Thoracic aorta (tissue), 2 donors: Measurements from ENCODE around the gene ZCCHC9. TPM values are rescaled to one million over a fixed set of nuclear protein-coding genes. Genes with fewer than 3 reads are reported as not detected.
A peak's percentile ranks its signal among the peaks of the same experiment; 100 is the strongest.

Experiments used
- ATAC-seq: fragments of 150-250 bp; one replicate; pipeline ENCODE4 v1.8.0; 2017; ENCODE audit warnings: low read depth; ENCODE audit not compliant: insufficient number of reproducible peaks, low FRiP score
- DNase-seq: peaks from one replicate; pipeline ENCODE4 v3.0.0-alpha.2; 2020; ENCODE audit warnings: low spot score
- H3K27ac ChIP-seq, 2 donors: fragments of 200-600 bp; sonication (generic); 1 replicate in 1 of 2; 2 replicates in 1 of 2; pipeline ENCODE4 v1.5.1; 2016; ENCODE audit warnings: mild to moderate bottlenecking in 2 of 2, moderate library complexity in 2 of 2
- H3K27me3 ChIP-seq: fragments of 200-600 bp; sonication (generic); replicated peaks from 2 replicates; pipeline ENCODE4 v1.6.0; 2016; ENCODE audit warnings: mild to moderate bottlenecking; ENCODE audit not compliant: insufficient read depth
- H3K36me3 ChIP-seq: fragments of 200-600 bp; sonication (generic); one replicate; pipeline ENCODE4 v1.5.1; 2016
- H3K4me1 ChIP-seq, 2 donors: fragments of 200-600 bp; sonication (generic); 1 replicate in 1 of 2; 2 replicates in 1 of 2; pipeline versions ENCODE4 v1.5.1 to v1.6.0; 2016; ENCODE audit warnings: low read depth in 2 of 2, mild to moderate bottlenecking in 1 of 2; ENCODE audit not compliant: control insufficient read depth in 1 of 2
- H3K4me3 ChIP-seq: fragments of 200-600 bp; sonication (generic); 2 replicates; pipeline ENCODE4 v1.5.1; 2016; ENCODE audit warnings: mild to moderate bottlenecking
- H3K9me3 ChIP-seq: fragments of 200-600 bp; sonication (generic); 2 replicates; pipeline ENCODE4 v1.5.1; 2016
- CTCF ChIP-seq: fragments of 200-600 bp; sonication (generic); IDR thresholded peaks from one replicate; pipeline ENCODE4 v1.5.1; 2019; ENCODE audit warnings: antibody characterized with exemption
- total RNA-seq, 2 donors: library from RNA; depleted of rRNA; stranded (reverse); fragments of >200 nt; gene quantifications; one replicate each; pipeline versions ENCODE4 v1.1.0 to v1.2.3, GENCODE V29; 2016

ZCCHC9 gene
- total RNA-seq, 2 donors from 2014 or later, result 4.9 to 22.1 TPM

GRCh38 chr5:81297531-81297930, 3.9 kb upstream of the ZCCHC9 start:
- H3K9me3 ChIP-seq, result no peaks in the 10 kb centered on the region
- ATAC-seq (no peak), DNase-seq (no peak)
- no peak overlapping the region for H3K4me3 ChIP-seq
- no peaks in the 10 kb centered on the region for H3K27me3 ChIP-seq
- H3K27ac ChIP-seq, result no peak overlapping the region
- TF ChIP-seq CTCF, result no peak
- H3K4me1 ChIP-seq, result peaks cover 19 to 28% of the 10 kb centered on the region in 2 donors
- H3K36me3 ChIP-seq, result no peaks in the 10 kb centered on the region

- no peak for TF ChIP-seq CTCF
- H3K9me3 ChIP-seq, result no peaks in the 10 kb centered on the region
- peak overlapping the region; percentile 99 for H3K4me3 ChIP-seq
- H3K27me3 ChIP-seq, result no peaks in the 10 kb centered on the region
- ATAC-seq, result no peak
- no peaks in the 10 kb centered on the region for H3K36me3 ChIP-seq
- H3K4me1 ChIP-seq, result peaks cover 24 to 38% of the 10 kb centered on the region in 2 donors
- DNase-seq, result no peak
- peak overlapping the region; percentile 85 to 86 for H3K27ac ChIP-seq
Observed at GRCh38 chr5:81300921-81301270, 491 bp upstream of the ZCCHC9 start.

DNA sequence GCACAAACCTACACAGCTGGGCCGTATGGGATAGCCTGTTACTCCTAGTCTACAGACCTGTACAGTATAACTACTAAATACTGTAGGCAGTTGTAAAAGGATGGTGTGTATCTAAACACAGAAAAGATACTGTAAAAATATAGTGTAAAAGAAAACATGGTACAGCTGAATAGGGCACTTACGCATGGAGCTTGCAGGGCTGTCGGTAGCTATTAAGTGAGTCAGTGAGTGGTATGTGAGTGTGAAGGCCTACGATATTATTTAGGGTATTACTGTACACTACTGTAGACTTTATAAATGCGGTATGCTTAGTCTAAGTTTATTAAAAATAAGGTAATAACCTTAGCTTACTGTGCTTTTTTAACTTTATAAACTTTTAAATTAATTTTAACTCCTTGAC, 1.2 kb downstream of the ZCCHC9 start:
- DNase-seq (no peak), ATAC-seq (no peak)
- peak overlapping the region; percentile 99 for H3K4me3 ChIP-seq
- no peaks in the 10 kb centered on the region for H3K9me3 ChIP-seq
- no peak overlapping the region for H3K27ac ChIP-seq
- no peaks in the 10 kb centered on the region for H3K36me3 ChIP-seq
- H3K4me1 ChIP-seq, result peaks cover 24 to 38% of the 10 kb centered on the region in 2 donors
- no peak for TF ChIP-seq CTCF
- no peaks in the 10 kb centered on the region for H3K27me3 ChIP-seq

DNA sequence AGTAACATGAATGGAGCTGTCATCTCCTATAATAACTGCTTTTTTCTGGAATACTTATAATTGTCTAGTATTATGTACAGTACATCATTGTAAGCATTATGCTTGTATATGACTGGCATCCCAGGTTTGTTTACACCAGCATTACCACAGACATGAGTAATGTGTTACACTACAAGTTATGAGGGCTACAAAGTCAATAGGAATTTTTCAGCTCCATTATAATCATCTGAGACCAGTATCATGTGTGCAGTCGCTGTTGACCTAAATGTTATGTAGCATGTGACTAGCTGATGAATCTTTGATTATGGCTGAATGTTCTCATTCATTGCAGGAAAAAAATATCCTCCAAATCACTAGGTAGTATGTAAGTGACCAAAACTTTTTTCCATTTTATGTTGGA, 2.2 kb downstream of the ZCCHC9 start:
- TF ChIP-seq CTCF, result no peak
- Histone ChIP-seq H3K4me3 (no peak overlapping the region), H3K27ac (no peak overlapping the region), H3K36me3 (no peaks in the 10 kb centered on the region), H3K4me1 (peaks cover 24 to 38% of the 10 kb centered on the region in 2 donors), H3K9me3 (no peaks in the 10 kb centered on the region), H3K27me3 (no peaks in the 10 kb centered on the region)
- ATAC-seq (no peak), DNase-seq (no peak)

- Histone ChIP-seq H3K4me3 (no peak overlapping the region), H3K36me3 (peaks cover 10% of the 10 kb centered on the region), H3K27ac (no peak overlapping the region), H3K4me1 (peaks cover 11 to 19% of the 10 kb centered on the region in 2 donors), H3K9me3 (no peaks in the 10 kb centered on the region), H3K27me3 (no peaks in the 10 kb centered on the region)
- no peak for TF ChIP-seq CTCF
- no peak for ATAC-seq
- no peak for DNase-seq
Observed at GRCh38 chr5:81305785-81306184, 4.4 kb downstream of the ZCCHC9 start.
